ENCODE data around the gene CYP2S1. TPM values are rescaled to one million over a fixed set of nuclear protein-coding genes. Genes with fewer than 3 reads are reported as not detected.

The CYP2S1 gene
- total RNA-seq, 1 donor from 2014 or later: not detected

GRCh38 chr19:41235480-41235879 lies 42.5 kb downstream of the CYP2S1 start:
- no peak overlapping the region for H3K27ac Mint-ChIP-seq (ENCODE audit: unreplicated experiment)
- no peak overlapping the region for H3K4me3 Mint-ChIP-seq (ENCODE audit: unreplicated experiment)
- no peaks in the 10 kb centered on the region for H3K27me3 Mint-ChIP-seq (ENCODE audit: low read depth)
- no peaks in the 10 kb centered on the region for H3K9me3 Mint-ChIP-seq (ENCODE audit: low read depth)
- no peak for TF ChIP-seq CTCF (IDR thresholded peaks at IDR 0.05)
- no peak for DNase-seq (ENCODE audit: low spot score)
- H3K36me3 Mint-ChIP-seq (ENCODE audit: low read depth): peaks cover 22% of the 10 kb centered on the region
- no peaks in the 10 kb centered on the region for H3K4me1 Mint-ChIP-seq (ENCODE audit: low read depth)

GRCh38 chr19:41238244-41238643 lies 45.2 kb downstream of the CYP2S1 start:
- Mint-ChIP-seq H3K27me3 (ENCODE audit: low read depth) (no peaks in the 10 kb centered on the region), H3K4me1 (ENCODE audit: low read depth) (no peaks in the 10 kb centered on the region), H3K27ac (ENCODE audit: unreplicated experiment) (peak overlapping the region; percentile 12), H3K36me3 (ENCODE audit: low read depth) (peaks cover 19% of the 10 kb centered on the region), H3K9me3 (ENCODE audit: low read depth) (no peaks in the 10 kb centered on the region), H3K4me3 (ENCODE audit: unreplicated experiment) (no peak overlapping the region)
- TF ChIP-seq CTCF (IDR thresholded peaks at IDR 0.05): no peak
- DNase-seq (ENCODE audit: low spot score): no peak

DNA sequence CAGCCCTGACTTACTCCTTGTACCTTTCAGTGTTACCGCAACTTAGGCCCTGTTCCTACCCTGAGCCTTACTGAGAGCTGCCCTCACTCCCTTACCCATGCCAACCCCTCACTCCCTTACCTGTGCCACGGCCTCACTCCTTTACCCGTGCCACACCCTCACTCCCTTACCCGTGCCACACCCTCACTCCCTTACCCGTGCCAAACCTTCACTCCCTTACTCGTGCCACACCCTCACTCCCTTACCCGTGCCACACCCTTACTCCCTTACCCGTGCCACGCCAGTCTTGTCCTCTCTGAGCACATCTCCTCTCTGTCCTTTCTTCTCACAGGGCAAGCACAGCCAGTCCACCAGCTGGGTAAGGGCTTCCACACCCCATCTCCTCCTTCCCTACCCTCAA lies 46.3 kb downstream of the CYP2S1 start:
- Mint-ChIP-seq H3K27ac (ENCODE audit: unreplicated experiment) (peak overlapping the region; percentile 22), H3K36me3 (ENCODE audit: low read depth) (peaks cover 15% of the 10 kb centered on the region), H3K9me3 (ENCODE audit: low read depth) (no peaks in the 10 kb centered on the region), H3K4me3 (ENCODE audit: unreplicated experiment) (no peak overlapping the region), H3K27me3 (ENCODE audit: low read depth) (no peaks in the 10 kb centered on the region), H3K4me1 (ENCODE audit: low read depth) (no peaks in the 10 kb centered on the region)
- TF ChIP-seq CTCF (IDR thresholded peaks at IDR 0.05): no peak
- no peak for DNase-seq (ENCODE audit: low spot score)

GRCh38 chr19:41239961-41240574 lies 47.0 kb downstream of the CYP2S1 start:
- Mint-ChIP-seq H3K27me3 (ENCODE audit: low read depth) (no peaks in the 10 kb centered on the region), H3K4me3 (ENCODE audit: unreplicated experiment) (no peak overlapping the region), H3K9me3 (ENCODE audit: low read depth) (no peaks in the 10 kb centered on the region), H3K4me1 (ENCODE audit: low read depth) (no peaks in the 10 kb centered on the region), H3K36me3 (ENCODE audit: low read depth) (peaks cover 16% of the 10 kb centered on the region), H3K27ac (ENCODE audit: unreplicated experiment) (no peak overlapping the region)
- no peak for DNase-seq (ENCODE audit: low spot score)
- TF ChIP-seq CTCF (IDR thresholded peaks at IDR 0.05): no peak

DNA sequence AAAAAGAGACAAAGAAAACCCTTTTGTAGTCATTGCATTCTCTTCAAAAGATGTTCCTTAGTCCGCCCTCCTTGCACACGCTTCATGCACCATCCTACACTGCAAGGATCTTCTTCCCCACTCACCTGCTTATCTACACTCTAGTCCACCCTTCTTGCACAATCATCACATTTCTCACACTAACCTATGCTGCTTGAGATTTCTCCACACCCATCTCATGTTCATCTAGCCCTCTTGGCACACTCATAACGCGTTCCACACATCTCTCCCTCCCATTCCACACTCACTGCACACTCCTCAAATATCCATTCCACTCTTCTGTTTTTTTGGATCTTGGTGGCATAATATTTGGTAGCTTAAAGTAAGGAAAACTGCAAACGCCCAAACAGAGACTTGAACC lies 48.8 kb downstream of the CYP2S1 start:
- Mint-ChIP-seq H3K4me3 (ENCODE audit: unreplicated experiment) (no peak overlapping the region), H3K36me3 (ENCODE audit: low read depth) (peaks cover 23% of the 10 kb centered on the region), H3K27me3 (ENCODE audit: low read depth) (no peaks in the 10 kb centered on the region), H3K9me3 (ENCODE audit: low read depth) (no peaks in the 10 kb centered on the region), H3K4me1 (ENCODE audit: low read depth) (no peaks in the 10 kb centered on the region), H3K27ac (ENCODE audit: unreplicated experiment) (no peak overlapping the region)
- TF ChIP-seq CTCF (IDR thresholded peaks at IDR 0.05): no peak
- no peak for DNase-seq (ENCODE audit: low spot score)

All from chondrocyte (in vitro differentiated cells).